ENCODE data around the gene XRN1. TPM values are rescaled to one million over a fixed set of nuclear protein-coding genes. Genes with fewer than 3 reads are reported as not detected.
"Not testable (repeated sequence)": the region's sequence is repeated elsewhere in the genome, so short reads cannot be mapped to it uniquely, and the experiment has no call there.

XRN1 gene
- total RNA-seq, 1 donor from 2014 or later = 27.0 TPM

DNA sequence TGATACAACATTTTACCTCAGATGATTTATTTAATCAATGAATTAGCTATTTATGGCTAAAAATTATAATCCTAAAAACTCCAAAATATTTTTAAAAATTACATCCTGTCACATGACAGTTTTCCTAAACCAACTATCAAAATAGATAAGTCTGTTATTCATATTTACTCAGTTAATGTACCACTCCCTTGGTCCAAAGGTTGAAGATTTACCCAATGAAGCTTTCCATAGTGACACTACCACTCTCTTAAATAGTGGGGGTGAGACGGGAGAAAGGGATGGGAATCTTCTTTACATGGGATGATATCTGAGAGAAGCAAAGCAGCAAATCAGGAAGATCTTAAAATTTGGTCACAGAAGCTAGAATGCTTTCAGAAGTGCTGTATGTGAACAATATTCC is 30.5 kb downstream of the XRN1 start:
- no peaks in the 10 kb centered on the region for H3K4me1 Mint-ChIP-seq (ENCODE audit: low read depth)
- no peak overlapping the region for H3K27ac Mint-ChIP-seq (ENCODE audit: unreplicated experiment)
- H3K27me3 Mint-ChIP-seq (ENCODE audit: low read depth) = no peaks in the 10 kb centered on the region
- H3K4me3 Mint-ChIP-seq (ENCODE audit: unreplicated experiment) = no peak overlapping the region
- H3K36me3 Mint-ChIP-seq (ENCODE audit: low read depth) = peaks cover 16% of the 10 kb centered on the region
- no peak for DNase-seq (ENCODE audit: low spot score)
- TF ChIP-seq, protein P1, sequence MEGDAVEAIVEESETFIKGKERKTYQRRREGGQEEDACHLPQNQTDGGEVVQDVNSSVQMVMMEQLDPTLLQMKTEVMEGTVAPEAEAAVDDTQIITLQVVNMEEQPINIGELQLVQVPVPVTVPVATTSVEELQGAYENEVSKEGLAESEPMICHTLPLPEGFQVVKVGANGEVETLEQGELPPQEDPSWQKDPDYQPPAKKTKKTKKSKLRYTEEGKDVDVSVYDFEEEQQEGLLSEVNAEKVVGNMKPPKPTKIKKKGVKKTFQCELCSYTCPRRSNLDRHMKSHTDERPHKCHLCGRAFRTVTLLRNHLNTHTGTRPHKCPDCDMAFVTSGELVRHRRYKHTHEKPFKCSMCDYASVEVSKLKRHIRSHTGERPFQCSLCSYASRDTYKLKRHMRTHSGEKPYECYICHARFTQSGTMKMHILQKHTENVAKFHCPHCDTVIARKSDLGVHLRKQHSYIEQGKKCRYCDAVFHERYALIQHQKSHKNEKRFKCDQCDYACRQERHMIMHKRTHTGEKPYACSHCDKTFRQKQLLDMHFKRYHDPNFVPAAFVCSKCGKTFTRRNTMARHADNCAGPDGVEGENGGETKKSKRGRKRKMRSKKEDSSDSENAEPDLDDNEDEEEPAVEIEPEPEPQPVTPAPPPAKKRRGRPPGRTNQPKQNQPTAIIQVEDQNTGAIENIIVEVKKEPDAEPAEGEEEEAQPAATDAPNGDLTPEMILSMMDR (IDR thresholded peaks at IDR 0.05) = no peak
- no peaks in the 10 kb centered on the region for H3K9me3 Mint-ChIP-seq (ENCODE audit: low read depth)

DNA sequence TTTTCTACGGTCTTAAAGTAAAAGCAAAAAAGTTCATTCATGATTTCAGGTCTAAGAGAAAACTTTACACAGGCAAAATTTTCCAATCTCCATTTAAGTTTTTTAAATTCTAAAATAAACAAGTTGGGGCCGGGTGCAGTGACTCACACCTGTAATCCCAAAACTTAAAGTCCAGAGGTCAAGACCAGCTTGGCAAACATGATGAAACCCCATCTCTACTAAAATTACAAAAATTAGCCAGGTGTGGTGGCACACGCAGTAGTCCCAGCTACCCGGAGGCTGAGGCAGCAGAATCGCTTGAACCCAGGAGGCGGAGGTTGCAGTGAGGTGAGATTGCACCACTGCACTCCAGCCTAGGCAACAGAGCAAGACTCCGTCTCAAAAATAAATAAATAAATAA is 47.3 kb downstream of the XRN1 start:
- not testable (repeated sequence) for DNase-seq (ENCODE audit: low spot score); H3K4me3 Mint-ChIP-seq (ENCODE audit: unreplicated experiment); H3K4me1 Mint-ChIP-seq (ENCODE audit: low read depth); H3K9me3 Mint-ChIP-seq (ENCODE audit: low read depth); H3K27ac Mint-ChIP-seq (ENCODE audit: unreplicated experiment); H3K27me3 Mint-ChIP-seq (ENCODE audit: low read depth)
- peaks cover 31% of the 10 kb centered on the region for H3K36me3 Mint-ChIP-seq (ENCODE audit: low read depth)

DNA sequence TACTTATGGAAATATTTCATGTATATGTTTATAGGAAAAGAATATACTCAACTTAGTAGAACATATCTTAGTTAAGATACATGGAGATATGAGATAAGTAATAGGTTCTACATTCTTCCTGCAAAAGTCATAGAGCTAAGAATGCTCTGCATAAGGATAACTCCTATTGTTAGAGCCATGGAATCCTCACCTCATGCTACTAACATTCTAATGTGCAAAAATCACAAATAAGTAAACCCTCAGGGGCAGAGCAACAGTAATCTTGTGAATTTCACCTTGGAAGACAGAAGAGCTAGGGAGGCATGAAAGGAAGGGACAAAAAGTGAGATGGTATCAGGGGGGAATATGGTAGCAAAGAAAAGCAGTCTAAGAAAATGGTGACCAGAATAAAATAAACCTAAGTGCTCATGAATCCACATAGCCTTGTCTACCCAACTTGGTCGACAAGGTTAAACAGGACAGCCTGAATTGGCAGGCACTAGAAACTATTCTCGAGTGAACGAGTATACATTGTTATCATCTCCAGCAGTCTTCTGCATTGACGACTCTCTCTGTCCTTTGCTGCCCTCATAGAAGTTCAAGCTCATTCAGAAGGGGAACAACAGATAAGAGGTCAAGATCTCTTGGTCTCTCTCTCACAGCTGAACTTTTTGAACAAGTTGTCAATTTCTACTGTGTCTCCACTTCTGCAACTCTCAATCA is 52.8 kb downstream of the XRN1 start:
- H3K9me3 Mint-ChIP-seq (ENCODE audit: low read depth) = no peaks in the 10 kb centered on the region
- H3K36me3 Mint-ChIP-seq (ENCODE audit: low read depth) = peaks cover 26% of the 10 kb centered on the region
- H3K4me3 Mint-ChIP-seq (ENCODE audit: unreplicated experiment) = no peak overlapping the region
- no peak overlapping the region for H3K27ac Mint-ChIP-seq (ENCODE audit: unreplicated experiment)
- TF ChIP-seq, protein P1 (IDR thresholded peaks at IDR 0.05) = no peak
- no peaks in the 10 kb centered on the region for H3K27me3 Mint-ChIP-seq (ENCODE audit: low read depth)
- no peaks in the 10 kb centered on the region for H3K4me1 Mint-ChIP-seq (ENCODE audit: low read depth)
- no peak for DNase-seq (ENCODE audit: low spot score)

GRCh38 chr3:142385078-142385477 is 62.8 kb downstream of the XRN1 start:
- H3K36me3 Mint-ChIP-seq (ENCODE audit: low read depth) = peaks cover 37% of the 10 kb centered on the region
- H3K9me3 Mint-ChIP-seq (ENCODE audit: low read depth) = peaks cover 3% of the 10 kb centered on the region
- TF ChIP-seq, protein P1 (IDR thresholded peaks at IDR 0.05) = no peak
- no peak overlapping the region for H3K4me3 Mint-ChIP-seq (ENCODE audit: unreplicated experiment)
- DNase-seq (ENCODE audit: low spot score) = no peak
- no peak overlapping the region for H3K27ac Mint-ChIP-seq (ENCODE audit: unreplicated experiment)
- H3K27me3 Mint-ChIP-seq (ENCODE audit: low read depth) = no peaks in the 10 kb centered on the region
- no peaks in the 10 kb centered on the region for H3K4me1 Mint-ChIP-seq (ENCODE audit: low read depth)

GRCh38 chr3:142374687-142375086 is 73.2 kb downstream of the XRN1 start:
- no peaks in the 10 kb centered on the region for H3K27me3 Mint-ChIP-seq (ENCODE audit: low read depth)
- peaks cover 24% of the 10 kb centered on the region for H3K36me3 Mint-ChIP-seq (ENCODE audit: low read depth)

GRCh38 chr3:142369576-142369975 is 78.3 kb downstream of the XRN1 start:
- H3K27ac Mint-ChIP-seq (ENCODE audit: unreplicated experiment); H3K4me3 Mint-ChIP-seq (ENCODE audit: unreplicated experiment); DNase-seq (ENCODE audit: low spot score); H3K27me3 Mint-ChIP-seq (ENCODE audit: low read depth); H3K4me1 Mint-ChIP-seq (ENCODE audit: low read depth); H3K9me3 Mint-ChIP-seq (ENCODE audit: low read depth): not testable (repeated sequence)
- peaks cover 16% of the 10 kb centered on the region for H3K36me3 Mint-ChIP-seq (ENCODE audit: low read depth)

More at GRCh38 chr3:142374687-142375086, 73.2 kb downstream of the XRN1 start:
- no peak overlapping the region for H3K4me3 Mint-ChIP-seq (ENCODE audit: unreplicated experiment)
- H3K27ac Mint-ChIP-seq (ENCODE audit: unreplicated experiment) = no peak overlapping the region
- peaks cover 5% of the 10 kb centered on the region for H3K9me3 Mint-ChIP-seq (ENCODE audit: low read depth)
- no peak for DNase-seq (ENCODE audit: low spot score)
- no peaks in the 10 kb centered on the region for H3K4me1 Mint-ChIP-seq (ENCODE audit: low read depth)
- TF ChIP-seq, protein P1 (IDR thresholded peaks at IDR 0.05) = no peak
